HCT116 (cell line): Measurements from ENCODE around the gene CREB1. TPM values are rescaled to one million over a fixed set of nuclear protein-coding genes. Genes with fewer than 3 reads are reported as not detected.

Source experiments
- ATAC-seq: fragments of 200-7000 bp; cut with Tn5 transposase; 2 replicates; pipeline ENCODE4 v1.9.1; 2020; ENCODE audit warnings: mild to moderate bottlenecking, moderate library complexity
- BruUV-seq: library from RNA; stranded (reverse); fragments of 400-500 nt; replicated peaks from 2 replicates; lab custom pipeline; 2021; lab: Mats Ljungman, UMichigan
- CTCF ChIA-PET: fragments of 300-600 bp; sonication (Branson Sonifier 250); formaldehyde crosslinking; loops from one replicate; lab custom pipeline; 2021; ENCODE audit warnings: antibody characterized with exemption; lab: Charles Lee
- POLR2A ChIA-PET: fragments of 300-600, 350-600 bp; sonication (Branson Sonifier 250); formaldehyde crosslinking; loops from one replicate; lab custom pipeline; 2021; ENCODE audit warnings: antibody characterized with exemption; lab: Charles Lee
- RAD21 ChIA-PET, 2 experiments: fragments of 300-600 bp; sonication (Branson Sonifier 250); formaldehyde crosslinking; loops; one replicate each; lab custom pipeline; 2023; ENCODE audit warnings: low total read pairs in 2 of 2; ENCODE audit not compliant: uncharacterized antibody in 2 of 2, unreplicated experiment in 2 of 2, low non-redundant PET in 1 of 2; lab: Charles Lee
- DNase-seq: peaks from one replicate; pipeline ENCODE4 v3.0.0-alpha.2; 2010; ENCODE audit warnings: low read depth, low spot score
- H2AFZ ChIP-seq: fragments of 200-600 bp; shearing (Covaris generic), sonication (generic); 2 replicates; pipeline ENCODE4 v1.6.1; 2017; ENCODE audit warnings: low read depth, mixed run types, mixed read lengths, antibody characterized with exemption, low read length; ENCODE audit not compliant: poor library complexity, severe bottlenecking
- H3K27ac ChIP-seq: 2 replicates; pipeline ENCODE4 v1.5.1; 2012; ENCODE audit warnings: low read depth, low read length
- H3K27me3 ChIP-seq: fragments of 200-600 bp; sonication (generic); 2 replicates; pipeline ENCODE4 v1.6.1; 2016; ENCODE audit warnings: mixed run types, low read length, mixed read lengths; ENCODE audit not compliant: insufficient read depth
- H3K36me3 ChIP-seq, 2 experiments: fragments of 200-500 bp in 1 of 2; fragments of 200-600 bp in 1 of 2; sonication (Bioruptor generic) in 1 of 2; sonication (generic) in 1 of 2; 2 replicates each; pipeline versions ENCODE4 v1.5.1 to v1.6.1; 2014 to 2016; ENCODE audit warnings: low read length in 2 of 2, inconsistent platforms in 1 of 2, mixed read lengths in 1 of 2, mixed run types in 1 of 2; ENCODE audit not compliant: insufficient read depth in 2 of 2, control insufficient read depth in 1 of 2
- H3K4me1 ChIP-seq, 2 experiments: fragments of 200-600 bp in 1 of 2; sonication (generic) in 1 of 2; 2 replicates each; pipeline versions ENCODE4 v1.5.1 to v1.6.1; 2012 to 2017; ENCODE audit warnings: low read length in 2 of 2, inconsistent platforms in 1 of 2, mild to moderate bottlenecking in 1 of 2, mixed read lengths in 1 of 2, mixed run types in 1 of 2, moderate library complexity in 1 of 2; ENCODE audit not compliant: insufficient read depth in 2 of 2, control insufficient read depth in 1 of 2
- H3K4me2 ChIP-seq: fragments of 200-600 bp; sonication (generic); 2 replicates; pipeline ENCODE4 v1.6.1; 2017; ENCODE audit warnings: mixed run types, low read length, mixed read lengths
- H3K4me3 ChIP-seq, 2 experiments: fragments of 200-600 bp in 1 of 2; sonication (generic) in 1 of 2; replicated peaks in 1 of 2; 2 replicates each; pipeline ENCODE4 v1.5.1; 2011 to 2016; ENCODE audit warnings: low read length in 2 of 2, control low read depth in 1 of 2, low read depth in 1 of 2, mild to moderate bottlenecking in 1 of 2, mixed read lengths in 1 of 2, mixed run types in 1 of 2
- H3K79me2 ChIP-seq: fragments of 200-600 bp; sonication (generic); 2 replicates; pipeline ENCODE4 v1.6.1; 2017; ENCODE audit warnings: mild to moderate bottlenecking, mixed run types, low read length, moderate library complexity, mixed read lengths; ENCODE audit not compliant: insufficient read depth
- H3K9ac ChIP-seq: fragments of 200-600 bp; sonication (generic); 2 replicates; pipeline ENCODE4 v1.6.1; 2016; ENCODE audit warnings: low read length, mixed read lengths
- H3K9me2 ChIP-seq: fragments of 200-600 bp; sonication (generic), shearing (Covaris generic); 2 replicates; pipeline ENCODE4 v1.6.1; 2017; ENCODE audit warnings: mixed run types, mild to moderate bottlenecking, moderate library complexity; ENCODE audit not compliant: insufficient read depth
- H3K9me3 ChIP-seq, 2 experiments: fragments of 200-500 bp in 1 of 2; fragments of 200-600 bp in 1 of 2; sonication (Bioruptor generic) in 1 of 2; sonication (generic) in 1 of 2; 2 replicates each; pipeline ENCODE4 v1.6.1; 2014 to 2017; ENCODE audit warnings: low read length in 2 of 2, mixed read lengths in 2 of 2, inconsistent platforms in 1 of 2, low read depth in 1 of 2, mild to moderate bottlenecking in 1 of 2, mixed run types in 1 of 2, moderate library complexity in 1 of 2; ENCODE audit not compliant: control insufficient read depth in 1 of 2, insufficient read depth in 1 of 2
- H4K20me1 ChIP-seq: fragments of 200-600 bp; sonication (generic), shearing (Covaris generic); 2 replicates; pipeline ENCODE4 v1.6.1; 2017; ENCODE audit warnings: mixed run types, mild to moderate bottlenecking, moderate library complexity; ENCODE audit not compliant: insufficient read depth
- CBX3 ChIP-seq: IDR thresholded peaks from 2 replicates; pipeline ENCODE4 v1.6.1; 2012; ENCODE audit warnings: low read depth
- CEBPB ChIP-seq: IDR thresholded peaks from 2 replicates; pipeline ENCODE4 v1.6.1; 2012; ENCODE audit warnings: low read depth
- EGR1 ChIP-seq: IDR thresholded peaks from 2 replicates; pipeline ENCODE4 v1.6.1; 2012; ENCODE audit warnings: low read depth
- ELF1 ChIP-seq: IDR thresholded peaks from 2 replicates; pipeline ENCODE4 v1.6.1; 2012; ENCODE audit warnings: low read depth, borderline replicate concordance
- EZH2 ChIP-seq: fragments of 200-600 bp; sonication (generic); IDR thresholded peaks from 2 replicates; pipeline ENCODE4 v1.6.1; 2017; ENCODE audit warnings: antibody characterized with exemption, mixed run types
- EZH2phosphoT487 ChIP-seq: fragments of 200-600 bp; IDR thresholded peaks from 2 replicates; pipeline ENCODE4 v1.6.1; 2018; ENCODE audit warnings: antibody characterized with exemption, borderline replicate concordance
- FOSL1 ChIP-seq: IDR thresholded peaks from 2 replicates; pipeline ENCODE4 v1.6.1; 2012; ENCODE audit warnings: low read depth
- JUND ChIP-seq: IDR thresholded peaks from 2 replicates; pipeline ENCODE4 v1.6.1; 2012
- POLR2A ChIP-seq: IDR thresholded peaks from 2 replicates; pipeline ENCODE4 v1.7.0; 2011; ENCODE audit warnings: borderline replicate concordance; ENCODE audit not compliant: insufficient read depth, insufficient read length; ENCODE audit errors: extremely low read depth
- POLR2AphosphoS5 ChIP-seq: IDR thresholded peaks from 2 replicates; pipeline ENCODE4 v1.6.1; 2011; ENCODE audit warnings: mild to moderate bottlenecking, low read depth, low read length, moderate library complexity
- SP1 ChIP-seq: IDR thresholded peaks from 2 replicates; pipeline ENCODE4 v1.6.1; 2012; ENCODE audit warnings: low read depth
- SRF ChIP-seq: IDR thresholded peaks from 2 replicates; pipeline ENCODE4 v1.6.1; 2012; ENCODE audit warnings: low read depth
- TCF7L2 ChIP-seq: IDR thresholded peaks from 2 replicates; pipeline ENCODE4 v1.7.0; 2011; ENCODE audit warnings: borderline replicate concordance, inconsistent platforms; ENCODE audit not compliant: insufficient read depth, insufficient read length; ENCODE audit errors: extremely low read depth
- ZFX ChIP-seq: fragments of 450-650 bp; IDR thresholded peaks from 2 replicates; pipeline ENCODE4 v1.6.1; 2017
- ZNF274 ChIP-seq: fragments of 200-500 bp; sonication (Bioruptor generic); IDR thresholded peaks from 2 replicates; pipeline ENCODE4 v1.6.1; 2014; ENCODE audit warnings: mild to moderate bottlenecking, low read depth, low read length, inconsistent platforms
- intact Hi-C: fragments of 100-400 bp; cut with micrococcal nuclease; formaldehyde crosslinking; loops from 2 replicates; pipeline ENCODE4 v1.10.0; 2022
- total RNA-seq: library from RNA; stranded (reverse); gene quantifications from one replicate; pipeline ENCODE4 v1.2.1, GENCODE V29; 2021; ENCODE audit not compliant: unreplicated experiment
- TF ChIP-seq, protein P1 (sequence below), 3 experiments: fragments of 200-600 bp in 1 of 3; sonication (generic) in 1 of 3; IDR thresholded peaks in 2 of 3; conservative IDR thresholded peaks in 1 of 3; 2 replicates each; pipeline ENCODE4 v1.5.1; 2012 to 2017; ENCODE audit warnings: low read depth in 2 of 3, low read length in 2 of 3, antibody characterized with exemption in 1 of 3, borderline replicate concordance in 1 of 3, control low read depth in 1 of 3, mild to moderate bottlenecking in 1 of 3, mixed read lengths in 1 of 3, mixed run types in 1 of 3, moderate library complexity in 1 of 3; ENCODE audit not compliant: insufficient read depth in 1 of 3
- TF ChIP-seq, protein P2 (sequence below): IDR thresholded peaks from 2 replicates; pipeline ENCODE4 v1.6.1; 2012; ENCODE audit warnings: low read depth
- TF ChIP-seq, protein P3 (sequence below): IDR thresholded peaks from 2 replicates; pipeline ENCODE4 v1.6.1; 2012
- TF ChIP-seq, protein P4 (sequence below): IDR thresholded peaks from 2 replicates; pipeline ENCODE4 v1.6.1; 2012
- TF ChIP-seq, protein P5 (sequence below): IDR thresholded peaks from 2 replicates; pipeline ENCODE4 v1.6.1; 2011; ENCODE audit warnings: mild to moderate bottlenecking, low read length, moderate library complexity; ENCODE audit not compliant: insufficient replicate concordance; ENCODE audit errors: extremely low read depth

Gene CREB1
- total RNA-seq, 1 experiment from 2014 or later, result 60.4 TPM

DNA sequence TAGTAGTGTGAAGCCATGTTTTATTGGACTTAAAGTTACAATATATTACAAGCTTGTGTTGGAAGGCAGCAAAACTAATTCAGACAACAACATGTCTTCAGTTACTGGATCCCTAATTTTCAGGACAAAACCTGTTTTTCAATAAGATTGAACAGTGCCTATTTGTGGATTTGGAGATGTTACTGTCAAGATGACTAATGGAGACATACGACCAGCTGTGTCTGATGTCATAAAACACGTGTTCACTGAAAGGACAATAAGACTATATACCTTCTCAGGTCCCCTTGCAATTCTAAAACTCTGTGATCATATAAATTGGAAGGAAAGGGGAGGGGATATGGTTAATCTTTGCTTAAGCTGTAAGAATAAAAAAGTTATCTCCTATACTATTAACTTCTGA lies 73.7 kb downstream of the CREB1 start:
- BruUV-seq, result no TSS peak

More for the DNA sequence above, 73.7 kb downstream of the CREB1 start:
- ATAC-seq (no peak), DNase-seq (no peak)
- H3K9me3 ChIP-seq, result no peaks in the 10 kb centered on the region
- H2AFZ ChIP-seq, result no peak overlapping the region
- no peak overlapping the region for H3K4me3 ChIP-seq
- no peaks in the 10 kb centered on the region for H3K27me3 ChIP-seq
- H3K36me3 ChIP-seq, result 0 out of 4 replicates have a peak, but pooled peaks cover 0 to 2% of the 10 kb centered on the region in 2 experiments
- H3K9ac ChIP-seq, result no peak overlapping the region
- no peaks in the 10 kb centered on the region for H3K4me1 ChIP-seq
- ChIA-PET CTCF (no interaction called here), POLR2A (no interaction called here), RAD21 (no interaction called here)
- TF ChIP-seq EGR1 (no peak), ZFX (no peak), TCF7L2 (no peak), CBX3 (no peak), JUND (no peak), POLR2AphosphoS5 (no peak), EZH2phosphoT487 (no peak), POLR2A (no peak), EZH2 (no peak), SP1 (no peak), CEBPB (no peak), SRF (no peak), FOSL1 (no peak), ZNF274 (no peak), ELF1 (no peak)
- TF ChIP-seq, protein P1, sequence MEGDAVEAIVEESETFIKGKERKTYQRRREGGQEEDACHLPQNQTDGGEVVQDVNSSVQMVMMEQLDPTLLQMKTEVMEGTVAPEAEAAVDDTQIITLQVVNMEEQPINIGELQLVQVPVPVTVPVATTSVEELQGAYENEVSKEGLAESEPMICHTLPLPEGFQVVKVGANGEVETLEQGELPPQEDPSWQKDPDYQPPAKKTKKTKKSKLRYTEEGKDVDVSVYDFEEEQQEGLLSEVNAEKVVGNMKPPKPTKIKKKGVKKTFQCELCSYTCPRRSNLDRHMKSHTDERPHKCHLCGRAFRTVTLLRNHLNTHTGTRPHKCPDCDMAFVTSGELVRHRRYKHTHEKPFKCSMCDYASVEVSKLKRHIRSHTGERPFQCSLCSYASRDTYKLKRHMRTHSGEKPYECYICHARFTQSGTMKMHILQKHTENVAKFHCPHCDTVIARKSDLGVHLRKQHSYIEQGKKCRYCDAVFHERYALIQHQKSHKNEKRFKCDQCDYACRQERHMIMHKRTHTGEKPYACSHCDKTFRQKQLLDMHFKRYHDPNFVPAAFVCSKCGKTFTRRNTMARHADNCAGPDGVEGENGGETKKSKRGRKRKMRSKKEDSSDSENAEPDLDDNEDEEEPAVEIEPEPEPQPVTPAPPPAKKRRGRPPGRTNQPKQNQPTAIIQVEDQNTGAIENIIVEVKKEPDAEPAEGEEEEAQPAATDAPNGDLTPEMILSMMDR (IDR thresholded peaks at IDR 0.05 in 2 of 3, conservative IDR thresholded peaks at IDR 0.05 in 1 of 3; ENCODE audit: borderline replicate concordance in 1 of 3, insufficient read depth in 1 of 3, low read depth in 2 of 3, low read length in 2 of 3), result no peak
- TF ChIP-seq, protein P2, sequence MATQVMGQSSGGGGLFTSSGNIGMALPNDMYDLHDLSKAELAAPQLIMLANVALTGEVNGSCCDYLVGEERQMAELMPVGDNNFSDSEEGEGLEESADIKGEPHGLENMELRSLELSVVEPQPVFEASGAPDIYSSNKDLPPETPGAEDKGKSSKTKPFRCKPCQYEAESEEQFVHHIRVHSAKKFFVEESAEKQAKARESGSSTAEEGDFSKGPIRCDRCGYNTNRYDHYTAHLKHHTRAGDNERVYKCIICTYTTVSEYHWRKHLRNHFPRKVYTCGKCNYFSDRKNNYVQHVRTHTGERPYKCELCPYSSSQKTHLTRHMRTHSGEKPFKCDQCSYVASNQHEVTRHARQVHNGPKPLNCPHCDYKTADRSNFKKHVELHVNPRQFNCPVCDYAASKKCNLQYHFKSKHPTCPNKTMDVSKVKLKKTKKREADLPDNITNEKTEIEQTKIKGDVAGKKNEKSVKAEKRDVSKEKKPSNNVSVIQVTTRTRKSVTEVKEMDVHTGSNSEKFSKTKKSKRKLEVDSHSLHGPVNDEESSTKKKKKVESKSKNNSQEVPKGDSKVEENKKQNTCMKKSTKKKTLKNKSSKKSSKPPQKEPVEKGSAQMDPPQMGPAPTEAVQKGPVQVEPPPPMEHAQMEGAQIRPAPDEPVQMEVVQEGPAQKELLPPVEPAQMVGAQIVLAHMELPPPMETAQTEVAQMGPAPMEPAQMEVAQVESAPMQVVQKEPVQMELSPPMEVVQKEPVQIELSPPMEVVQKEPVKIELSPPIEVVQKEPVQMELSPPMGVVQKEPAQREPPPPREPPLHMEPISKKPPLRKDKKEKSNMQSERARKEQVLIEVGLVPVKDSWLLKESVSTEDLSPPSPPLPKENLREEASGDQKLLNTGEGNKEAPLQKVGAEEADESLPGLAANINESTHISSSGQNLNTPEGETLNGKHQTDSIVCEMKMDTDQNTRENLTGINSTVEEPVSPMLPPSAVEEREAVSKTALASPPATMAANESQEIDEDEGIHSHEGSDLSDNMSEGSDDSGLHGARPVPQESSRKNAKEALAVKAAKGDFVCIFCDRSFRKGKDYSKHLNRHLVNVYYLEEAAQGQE, result no peak
- TF ChIP-seq, protein P3, sequence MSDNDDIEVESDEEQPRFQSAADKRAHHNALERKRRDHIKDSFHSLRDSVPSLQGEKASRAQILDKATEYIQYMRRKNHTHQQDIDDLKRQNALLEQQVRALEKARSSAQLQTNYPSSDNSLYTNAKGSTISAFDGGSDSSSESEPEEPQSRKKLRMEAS, result no peak
- TF ChIP-seq, protein P4, sequence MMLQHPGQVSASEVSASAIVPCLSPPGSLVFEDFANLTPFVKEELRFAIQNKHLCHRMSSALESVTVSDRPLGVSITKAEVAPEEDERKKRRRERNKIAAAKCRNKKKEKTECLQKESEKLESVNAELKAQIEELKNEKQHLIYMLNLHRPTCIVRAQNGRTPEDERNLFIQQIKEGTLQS, result no peak
- TF ChIP-seq, protein P5, sequence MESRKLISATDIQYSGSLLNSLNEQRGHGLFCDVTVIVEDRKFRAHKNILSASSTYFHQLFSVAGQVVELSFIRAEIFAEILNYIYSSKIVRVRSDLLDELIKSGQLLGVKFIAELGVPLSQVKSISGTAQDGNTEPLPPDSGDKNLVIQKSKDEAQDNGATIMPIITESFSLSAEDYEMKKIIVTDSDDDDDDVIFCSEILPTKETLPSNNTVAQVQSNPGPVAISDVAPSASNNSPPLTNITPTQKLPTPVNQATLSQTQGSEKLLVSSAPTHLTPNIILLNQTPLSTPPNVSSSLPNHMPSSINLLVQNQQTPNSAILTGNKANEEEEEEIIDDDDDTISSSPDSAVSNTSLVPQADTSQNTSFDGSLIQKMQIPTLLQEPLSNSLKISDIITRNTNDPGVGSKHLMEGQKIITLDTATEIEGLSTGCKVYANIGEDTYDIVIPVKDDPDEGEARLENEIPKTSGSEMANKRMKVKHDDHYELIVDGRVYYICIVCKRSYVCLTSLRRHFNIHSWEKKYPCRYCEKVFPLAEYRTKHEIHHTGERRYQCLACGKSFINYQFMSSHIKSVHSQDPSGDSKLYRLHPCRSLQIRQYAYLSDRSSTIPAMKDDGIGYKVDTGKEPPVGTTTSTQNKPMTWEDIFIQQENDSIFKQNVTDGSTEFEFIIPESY, result no peak
- H3K27ac ChIP-seq, result no peak overlapping the region
- no peaks in the 10 kb centered on the region; the same call in 1 of the 2 replicates for H4K20me1 ChIP-seq
- no peaks in the 10 kb centered on the region; the same call in none of the 2 replicates for H3K79me2 ChIP-seq
- no peaks in the 10 kb centered on the region for H3K9me2 ChIP-seq
- intact Hi-C loops, result no loop called here
- no peak overlapping the region for H3K4me2 ChIP-seq
